OCI-LY7 (cell line): ENCODE measurements around the gene AFF2. TPM values are rescaled to one million over a fixed set of nuclear protein-coding genes. Genes with fewer than 3 reads are reported as not detected.

Experiments used
- BruUV-seq: library from RNA; stranded (reverse); fragments of 400-500 nt; replicated peaks from 2 replicates; lab custom pipeline; 2021; lab: Mats Ljungman, UMichigan
- CTCF ChIA-PET: fragments of 300-600 bp; sonication (Branson Sonifier 250); formaldehyde crosslinking; loops from one replicate; lab custom pipeline; 2022; ENCODE audit warnings: antibody characterized with exemption; ENCODE audit not compliant: unreplicated experiment; lab: Charles Lee
- POLR2A ChIA-PET: fragments of 300-600 bp; sonication (Branson Sonifier 250); formaldehyde crosslinking; loops from one replicate; lab custom pipeline; 2022; ENCODE audit warnings: antibody characterized with exemption; lab: Charles Lee
- DNase-seq: peaks from one replicate; pipeline ENCODE4 v3.0.0-alpha.2; 2015; ENCODE audit warnings: low spot score
- H2AFZ ChIP-seq: fragments of 200-600 bp; sonication (generic), shearing (Covaris generic); 2 replicates; pipeline ENCODE4 v1.6.1; 2014; ENCODE audit warnings: mild to moderate bottlenecking, antibody characterized with exemption, low read length, moderate library complexity
- H3K27ac ChIP-seq: fragments of 200-600 bp; sonication (generic); 2 replicates; pipeline ENCODE4 v1.5.1; 2014; ENCODE audit warnings: mixed run types, low read depth, mild to moderate bottlenecking, moderate library complexity, low read length, inconsistent platforms; ENCODE audit not compliant: poor library complexity, severe bottlenecking
- H3K36me3 ChIP-seq: fragments of 200-600 bp; sonication (generic); 2 replicates; pipeline ENCODE4 v1.6.1; 2014; ENCODE audit warnings: mild to moderate bottlenecking, antibody characterized with exemption, low read length, moderate library complexity, mixed read lengths; ENCODE audit not compliant: insufficient read depth
- H3K4me1 ChIP-seq: fragments of 200-600 bp; sonication (generic); 2 replicates; pipeline ENCODE4 v1.5.1; 2014; ENCODE audit warnings: mild to moderate bottlenecking, low read length; ENCODE audit not compliant: insufficient read depth, poor library complexity, severe bottlenecking
- H3K4me2 ChIP-seq: fragments of 200-600 bp; sonication (generic); 2 replicates; pipeline ENCODE4 v1.6.1; 2014; ENCODE audit warnings: mild to moderate bottlenecking, low read length
- H3K4me3 ChIP-seq: fragments of 200-600 bp; sonication (generic); 2 replicates; pipeline ENCODE4 v1.5.1; 2014; ENCODE audit warnings: mild to moderate bottlenecking, low read depth, low read length; ENCODE audit not compliant: poor library complexity, severe bottlenecking
- H3K79me2 ChIP-seq: fragments of 200-600 bp; sonication (generic); 2 replicates; pipeline ENCODE4 v1.6.1; 2016; ENCODE audit warnings: low read depth, mild to moderate bottlenecking, low read length, moderate library complexity, mixed read lengths; ENCODE audit not compliant: insufficient read depth
- H3K9me2 ChIP-seq: fragments of 200-600 bp; sonication (generic); 2 replicates; pipeline ENCODE4 v1.6.1; 2016; ENCODE audit warnings: mild to moderate bottlenecking, low read length, mixed read lengths; ENCODE audit not compliant: insufficient read depth
- H3K9me3 ChIP-seq: fragments of 200-600 bp; sonication (generic); 2 replicates; pipeline ENCODE4 v1.6.1; 2014; ENCODE audit warnings: mild to moderate bottlenecking, mixed run types, low read length, mixed read lengths
- H4K20me1 ChIP-seq: fragments of 200-600 bp; sonication (generic); 2 replicates; pipeline ENCODE4 v1.6.1; 2014; ENCODE audit warnings: mild to moderate bottlenecking, antibody characterized with exemption, low read length, moderate library complexity, mixed read lengths; ENCODE audit not compliant: insufficient read depth
- CTCF ChIP-seq: fragments of 200-600 bp; sonication (generic); conservative IDR thresholded peaks from 2 replicates; pipeline ENCODE4 v1.5.1; 2014; ENCODE audit warnings: mild to moderate bottlenecking, antibody characterized with exemption, low read length, moderate library complexity, mixed read lengths
- EZH2phosphoT487 ChIP-seq: fragments of 200-600 bp; sonication (generic); IDR thresholded peaks from 2 replicates; pipeline ENCODE4 v1.6.1; 2018; ENCODE audit warnings: low read depth, borderline replicate concordance, mild to moderate bottlenecking, mixed run types, antibody characterized with exemption, low read length, moderate library complexity, mixed read lengths
- intact Hi-C: fragments of 100-400 bp; cut with micrococcal nuclease; formaldehyde crosslinking; loops from one replicate; pipeline ENCODE4 v1.10.0; 2022; ENCODE audit not compliant: unreplicated experiment
- total RNA-seq, 2 experiments: library from RNA; depleted of rRNA in 1 of 2; stranded (reverse); fragments of >200 nt in 1 of 2; shearing (Covaris generic) in 1 of 2; gene quantifications; 2 replicates each; pipeline ENCODE4 v1.2.3, GENCODE V29; 2014 to 2022

Gene AFF2
- total RNA-seq, 2 experiments from 2014 or later, result 102 to 106 TPM

- no peak for TF ChIP-seq EZH2phosphoT487
- no peak for TF ChIP-seq CTCF
- H3K36me3 ChIP-seq, result peaks cover 51% of the 10 kb centered on the region
- H3K79me2 ChIP-seq, result peaks cover 84% of the 10 kb centered on the region
- H3K27ac ChIP-seq, result peak overlapping the region; percentile 99
- BruUV-seq, result no TSS peak
- H2AFZ ChIP-seq, result no peak overlapping the region
- H3K9me3 ChIP-seq, result peaks cover 11% of the 10 kb centered on the region; the same call in 1 of the 2 replicates
- ChIA-PET POLR2A (interaction anchor here (1.0 to 1.1 kb wide), 3 partner anchors 9 to 71 kb away, joined by 3 to 4 read pairs (median 3); no protein-coding TSS in a partner anchor), CTCF (no interaction called here)
- H3K9me2 ChIP-seq, result no peaks in the 10 kb centered on the region
- no peaks in the 10 kb centered on the region for H4K20me1 ChIP-seq
- H3K4me2 ChIP-seq, result peak overlapping the region; percentile 86
- H3K4me1 ChIP-seq, result peaks cover 61% of the 10 kb centered on the region
- DNase-seq, result no peak
- peak overlapping the region; percentile 13 for H3K4me3 ChIP-seq
- intact Hi-C loops, result loop anchor here (2.0 to 5.0 kb wide), 3 partner anchors 37 to 89 kb away; no protein-coding TSS in a partner anchor
These were observed 111.6 kb downstream of the AFF2 start for GRCh38 chrX:148611993-148612392.

GRCh38 chrX:148612431-148612830 is 112.0 kb downstream of the AFF2 start:
- Histone ChIP-seq H3K27ac (peak overlapping the region; percentile 99), H3K9me2 (no peaks in the 10 kb centered on the region), H2AFZ (no peak overlapping the region), H4K20me1 (no peaks in the 10 kb centered on the region), H3K4me3 (peak overlapping the region; percentile 16), H3K79me2 (peaks cover 81% of the 10 kb centered on the region), H3K9me3 (peaks cover 7% of the 10 kb centered on the region; the same call in 1 of the 2 replicates), H3K36me3 (peaks cover 48% of the 10 kb centered on the region), H3K4me2 (peak overlapping the region; percentile 86), H3K4me1 (peaks cover 61% of the 10 kb centered on the region)
- BruUV-seq, result no TSS peak
- TF ChIP-seq EZH2phosphoT487 (no peak), CTCF (no peak)
- CTCF ChIA-PET, result no interaction called here
- POLR2A ChIA-PET, result interaction anchor here (0.7 to 1.1 kb wide), 4 partner anchors 8 to 75 kb away, joined by 3 to 4 read pairs (median 3); no protein-coding TSS in a partner anchor
- DNase-seq, result no peak
- intact Hi-C loops, result loop anchor here (5.0 kb wide), 1 partner anchor 60 kb away; no protein-coding TSS in a partner anchor

GRCh38 chrX:148613636-148614035 is 113.2 kb downstream of the AFF2 start:
- peaks cover 81% of the 10 kb centered on the region for H3K79me2 ChIP-seq
- no peak for DNase-seq
- peaks cover 4% of the 10 kb centered on the region; the same call in 1 of the 2 replicates for H3K9me3 ChIP-seq
- peak overlapping the region; percentile 39 for H3K27ac ChIP-seq
- no peaks in the 10 kb centered on the region for H4K20me1 ChIP-seq
- intact Hi-C loops, result loop anchor here (5.0 kb wide), 1 partner anchor 59 kb away; no protein-coding TSS in a partner anchor
- H3K36me3 ChIP-seq, result peaks cover 49% of the 10 kb centered on the region
- H3K4me1 ChIP-seq, result peaks cover 49% of the 10 kb centered on the region
- no peak overlapping the region for H2AFZ ChIP-seq
- ChIA-PET CTCF (no interaction called here), POLR2A (interaction anchor here (0.6 to 1.2 kb wide), 5 partner anchors 11 to 234 kb away, joined by 3 to 8 read pairs (median 3); no protein-coding TSS in a partner anchor)
- TF ChIP-seq CTCF, result no peak
- no peak for TF ChIP-seq EZH2phosphoT487
- BruUV-seq, result no TSS peak
- H3K4me3 ChIP-seq, result no peak overlapping the region
- H3K9me2 ChIP-seq, result no peaks in the 10 kb centered on the region
- H3K4me2 ChIP-seq, result no peak overlapping the region
